Muscle of leg (tissue), 9 donors: ENCODE results near the gene IRF9. TPM values are rescaled to one million over a fixed set of nuclear protein-coding genes. Genes with fewer than 3 reads are reported as not detected.

Source experiments
- polyA plus RNA-seq, 8 donors: library from polyadenylated mRNA; unstranded; fragments of 120-200 nt; gene quantifications; one replicate each; pipeline versions ENCODE4 v1.2.1 to v1.2.3, GENCODE V29; 2013; ENCODE audit warnings: inconsistent platforms in 1 of 8, low replicate concordance in 1 of 8; ENCODE audit not compliant: insufficient read length in 8 of 8, insufficient read depth in 1 of 8
- total RNA-seq: library from RNA; stranded (reverse); fragments of 120-200 nt; gene quantifications from one replicate; pipeline ENCODE4 v1.2.4, GENCODE V29; 2013

Gene IRF9
- total and polyA plus RNA-seq, 9 donors: 24.0 to 36.3 (median 26.9) TPM

Other genes with a start within 250 kb of the IRF9 start
Only the 30 nearest of the 32 such genes appear.
- gene DHRS4L2, start 172.3 kb upstream of the IRF9 start, total RNA-seq: 13.7 TPM
- gene DHRS4L2, start 172.3 kb upstream of the IRF9 start, polyA plus RNA-seq: 10 to 100 TPM in 6 of 8 donors, 1 to 10 TPM in 2; 8.8 to 16.3 (median 12.2) TPM
- 0.27 TPM for gene CARMIL3, start 109.3 kb upstream of the IRF9 start, total RNA-seq
- gene CARMIL3, start 109.3 kb upstream of the IRF9 start, polyA plus RNA-seq: under 1 TPM; 0.06 to 0.54 (median 0.19) TPM
- not detected for gene CPNE6, start 89.7 kb upstream of the IRF9 start, total RNA-seq
- under 1 TPM in 2 of 8 donors, not detected in 6; 0.23 to 0.33 TPM for gene CPNE6, start 89.7 kb upstream of the IRF9 start, polyA plus RNA-seq
- gene PCK2, start 67.0 kb upstream of the IRF9 start, total RNA-seq: 2.5 TPM
- gene PCK2, start 67.0 kb upstream of the IRF9 start, polyA plus RNA-seq: 10 to 100 TPM in 1 of 8 donors, 1 to 10 TPM in 7; 3.4 to 15.6 (median 3.9) TPM
- gene DCAF11, start 46.5 kb upstream of the IRF9 start, total RNA-seq: 43.7 TPM
- 10 to 100 TPM; 40.2 to 47.8 (median 42.5) TPM for gene DCAF11, start 46.5 kb upstream of the IRF9 start, polyA plus RNA-seq
- 1.6 TPM for gene NRL, start 46.3 kb upstream of the IRF9 start, total RNA-seq
- 1 to 10 TPM in 7 of 8 donors, under 1 TPM in 1; 0.96 to 2.2 (median 1.8) TPM for gene NRL, start 46.3 kb upstream of the IRF9 start, polyA plus RNA-seq
- gene FITM1, start 30.6 kb upstream of the IRF9 start, total RNA-seq: 170 TPM
- 100 to 1,000 TPM in 7 of 8 donors, 10 to 100 TPM in 1; 80.7 to 168 (median 124) TPM for gene FITM1, start 30.6 kb upstream of the IRF9 start, polyA plus RNA-seq
- 110 TPM for gene PSME1, start 25.1 kb upstream of the IRF9 start, total RNA-seq
- 100 to 1,000 TPM; 103 to 130 (median 116) TPM for gene PSME1, start 25.1 kb upstream of the IRF9 start, polyA plus RNA-seq
- gene EMC9, start 19.7 kb upstream of the IRF9 start, total RNA-seq: 29.9 TPM
- gene EMC9, start 19.7 kb upstream of the IRF9 start, polyA plus RNA-seq: 10 to 100 TPM; 22.4 to 40.0 (median 29.4) TPM
- gene PSME2, start 14.7 kb upstream of the IRF9 start, total RNA-seq: 100 TPM
- gene PSME2, start 14.7 kb upstream of the IRF9 start, polyA plus RNA-seq: 10 to 100 TPM; 82.8 to 97.6 (median 93.2) TPM
- gene RNF31, start 13.8 kb upstream of the IRF9 start, total RNA-seq: 36.4 TPM
- gene RNF31, start 13.8 kb upstream of the IRF9 start, polyA plus RNA-seq: 10 to 100 TPM; 27.3 to 37.0 (median 35.8) TPM
- gene REC8, start 10.8 kb downstream of the IRF9 start, total RNA-seq: 2.1 TPM
- 10 to 100 TPM in 5 of 8 donors, 1 to 10 TPM in 3; 6.7 to 18.1 (median 10.9) TPM for gene REC8, start 10.8 kb downstream of the IRF9 start, polyA plus RNA-seq
- 19.9 TPM for gene IPO4, start 27.6 kb downstream of the IRF9 start, total RNA-seq
- 10 to 100 TPM; 25.0 to 37.5 (median 29.8) TPM for gene IPO4, start 27.6 kb downstream of the IRF9 start, polyA plus RNA-seq
- 29.6 TPM for gene TM9SF1, start 34.2 kb downstream of the IRF9 start, total RNA-seq
- 10 to 100 TPM; 14.7 to 22.2 (median 20.1) TPM for gene TM9SF1, start 34.2 kb downstream of the IRF9 start, polyA plus RNA-seq
- gene TSSK4, start 44.4 kb downstream of the IRF9 start, total RNA-seq: not detected
- gene TSSK4, start 44.4 kb downstream of the IRF9 start, polyA plus RNA-seq: 1 to 10 TPM; 1.6 to 5.5 (median 3.8) TPM
- gene CHMP4A, start 52.2 kb downstream of the IRF9 start, total RNA-seq: 29.8 TPM
- gene CHMP4A, start 52.2 kb downstream of the IRF9 start, polyA plus RNA-seq: 10 to 100 TPM; 31.2 to 45.1 (median 41.8) TPM
- gene MDP1, start 54.8 kb downstream of the IRF9 start, total RNA-seq: 24.9 TPM
- 10 to 100 TPM in 1 of 8 donors, 1 to 10 TPM in 7; 7.4 to 11.6 (median 8.5) TPM for gene MDP1, start 54.8 kb downstream of the IRF9 start, polyA plus RNA-seq
- gene NEDD8, start 71.1 kb downstream of the IRF9 start, total RNA-seq: 245 TPM
- gene NEDD8, start 71.1 kb downstream of the IRF9 start, polyA plus RNA-seq: 100 to 1,000 TPM; 180 to 243 (median 216) TPM
- 44.6 TPM for gene GMPR2, start 71.7 kb downstream of the IRF9 start, total RNA-seq
- gene GMPR2, start 71.7 kb downstream of the IRF9 start, polyA plus RNA-seq: 10 to 100 TPM; 41.9 to 59.7 (median 48.9) TPM
- gene TINF2, start 81.4 kb downstream of the IRF9 start, total RNA-seq: 35.5 TPM
- 10 to 100 TPM; 37.9 to 44.3 (median 40.9) TPM for gene TINF2, start 81.4 kb downstream of the IRF9 start, polyA plus RNA-seq
- gene TGM1, start 101.9 kb downstream of the IRF9 start, total RNA-seq: 0.71 TPM
- gene TGM1, start 101.9 kb downstream of the IRF9 start, polyA plus RNA-seq: 1 to 10 TPM in 6 of 8 donors, under 1 TPM in 2; 0.84 to 3.0 (median 1.2) TPM
- 8.5 TPM for gene RABGGTA, start 110.3 kb downstream of the IRF9 start, total RNA-seq
- 10 to 100 TPM; 12.4 to 21.5 (median 14.5) TPM for gene RABGGTA, start 110.3 kb downstream of the IRF9 start, polyA plus RNA-seq
- gene DHRS1, start 138.5 kb downstream of the IRF9 start, total RNA-seq: 6.9 TPM
- 10 to 100 TPM; 14.5 to 24.5 (median 17.7) TPM for gene DHRS1, start 138.5 kb downstream of the IRF9 start, polyA plus RNA-seq
- gene NOP9, start 138.6 kb downstream of the IRF9 start, total RNA-seq: 15.7 TPM
- gene NOP9, start 138.6 kb downstream of the IRF9 start, polyA plus RNA-seq: 10 to 100 TPM; 18.1 to 23.9 (median 20.3) TPM
- gene CIDEB, start 146.7 kb downstream of the IRF9 start, total RNA-seq: 13.4 TPM
- gene CIDEB, start 146.7 kb downstream of the IRF9 start, polyA plus RNA-seq: 10 to 100 TPM in 7 of 8 donors, 1 to 10 TPM in 1; 8.9 to 21.1 (median 15.3) TPM
- gene LTB4R2, start 148.9 kb downstream of the IRF9 start, total RNA-seq: 1.9 TPM
- gene LTB4R2, start 148.9 kb downstream of the IRF9 start, polyA plus RNA-seq: 1 to 10 TPM; 1.1 to 4.4 (median 2.8) TPM
- 2.5 TPM for gene LTB4R, start 150.2 kb downstream of the IRF9 start, total RNA-seq
- gene LTB4R, start 150.2 kb downstream of the IRF9 start, polyA plus RNA-seq: 1 to 10 TPM; 2.1 to 5.9 (median 3.5) TPM
- 7.0 TPM for gene ADCY4, start 173.8 kb downstream of the IRF9 start, total RNA-seq
- 10 to 100 TPM in 6 of 8 donors, 1 to 10 TPM in 2; 9.4 to 18.7 (median 13.9) TPM for gene ADCY4, start 173.8 kb downstream of the IRF9 start, polyA plus RNA-seq
- 2.0 TPM for gene RIPK3, start 178.7 kb downstream of the IRF9 start, total RNA-seq
- gene RIPK3, start 178.7 kb downstream of the IRF9 start, polyA plus RNA-seq: 1 to 10 TPM; 1.1 to 3.6 (median 1.3) TPM
- gene NFATC4, start 206.9 kb downstream of the IRF9 start, total RNA-seq: 54.5 TPM
- 10 to 100 TPM; 35.2 to 71.1 (median 50.8) TPM for gene NFATC4, start 206.9 kb downstream of the IRF9 start, polyA plus RNA-seq